Astrocyte of the spinal cord (primary cell): Measurements from ENCODE around the gene ETFB.
A peak's percentile ranks its signal among the peaks of the same experiment; 100 is the strongest.

ENCODE experiments used
- DNase-seq: peaks from one replicate; pipeline ENCODE4 v3.0.0; 2011; ENCODE audit warnings: low read depth, low spot score
- H3K4me3 ChIP-seq: 2 replicates; pipeline ENCODE4 v1.5.1; 2011; ENCODE audit warnings: low read depth, mild to moderate bottlenecking, low read length, moderate library complexity
- CTCF ChIP-seq: IDR thresholded peaks from 2 replicates; pipeline ENCODE4 v1.5.1; 2012; ENCODE audit warnings: low read depth, mild to moderate bottlenecking, low read length, inconsistent platforms
- in situ Hi-C: cut with HindIII; loops from 2 replicates; pipeline ENCODE4 v1.10.0; 2017; ENCODE audit warnings: low sequenced_read_pairs

ETFB gene

GRCh38 chr19:51341976-51342580 lies 24.1 kb downstream of the ETFB start, which contains the start of gene VSIG10L:
Gene VSIG10L, minus strand, starts transcription at chr19:51342139. Its CDS starts 15 bp downstream, at chr19:51342124.
- no peak for TF ChIP-seq CTCF
- DNase-seq: no peak
- in situ Hi-C loops: no loop called here
- H3K4me3 ChIP-seq: no peak within 1 kb of the TSS

GRCh38 chr19:51341066-51341465 lies 25.1 kb downstream of the ETFB start:
- no peak for TF ChIP-seq CTCF
- no peak overlapping the region for H3K4me3 ChIP-seq
- DNase-seq: no peak
- in situ Hi-C loops: no loop called here

- H3K4me3 ChIP-seq: peak overlapping the region; percentile 55
- in situ Hi-C loops: no loop called here
- DNase-seq: peak; percentile 97
- no peak for TF ChIP-seq CTCF
These were observed 26.2 kb downstream of the ETFB start for GRCh38 chr19:51339687-51340656.

- peak overlapping the region; percentile 55 for H3K4me3 ChIP-seq
These were observed 26.9 kb downstream of the ETFB start for GRCh38 chr19:51339313-51339686.

GRCh38 chr19:51338563-51339312 lies 27.4 kb downstream of the ETFB start:
- H3K4me3 ChIP-seq: peak overlapping the region; percentile 55
- in situ Hi-C loops: no loop called here
- peak; percentile 87 for TF ChIP-seq CTCF
- DNase-seq: peak; percentile 79

More at GRCh38 chr19:51339313-51339686, 26.9 kb downstream of the ETFB start:
- in situ Hi-C loops: no loop called here
- DNase-seq: no peak
- peak; percentile 15 for TF ChIP-seq CTCF

GRCh38 chr19:51337861-51338562 lies 28.2 kb downstream of the ETFB start:
- H3K4me3 ChIP-seq: no peak overlapping the region
- DNase-seq: no peak
- no peak for TF ChIP-seq CTCF
- in situ Hi-C loops: no loop called here
